CD4-positive, alpha-beta T cell treated with Interleukin-1 beta for 1 hour (primary cell): ENCODE data around the gene ACTL7A.
A peak's percentile ranks its signal among the peaks of the same experiment; 100 is the strongest.
"Not testable (repeated sequence)": the region's sequence is repeated elsewhere in the genome, so short reads cannot be mapped to it uniquely, and the experiment has no call there.

Experiments
- DNase-seq, 2 donors: peaks; one replicate each; pipeline ENCODE4 v3.0.0-alpha.2; 2020 to 2022

The ACTL7A gene

GRCh38 chr9:108880738-108881316, 18.8 kb downstream of the ACTL7A start:
- DNase-seq, result no peak

- no peak for DNase-seq
Observed at GRCh38 chr9:108882052-108882888, 20.2 kb downstream of the ACTL7A start.

GRCh38 chr9:108883085-108883484, 21.0 kb downstream of the ACTL7A start:
- DNase-seq, result no peak

- DNase-seq, result no peak
Observed at GRCh38 chr9:108884701-108885100, 22.6 kb downstream of the ACTL7A start.

- no peak for DNase-seq
Observed at GRCh38 chr9:108885643-108886348, 23.7 kb downstream of the ACTL7A start.

- DNase-seq, result not testable (repeated sequence)
Observed at GRCh38 chr9:108886594-108887271, 24.7 kb downstream of the ACTL7A start.

- no peak for DNase-seq
Observed at GRCh38 chr9:108889649-108890067, 27.6 kb downstream of the ACTL7A start.

GRCh38 chr9:108894225-108894997, 32.3 kb downstream of the ACTL7A start:
- DNase-seq, result no peak

- no peak for DNase-seq
Observed at GRCh38 chr9:108897324-108898096, 35.4 kb downstream of the ACTL7A start.

GRCh38 chr9:108899023-108899695, 37.1 kb downstream of the ACTL7A start:
- DNase-seq, result not testable (repeated sequence)

- DNase-seq, result no peak
Observed at GRCh38 chr9:108900176-108900575, 38.1 kb downstream of the ACTL7A start.

GRCh38 chr9:108903420-108904103, 41.5 kb downstream of the ACTL7A start:
- DNase-seq, result no peak

GRCh38 chr9:108904161-108904560, 42.1 kb downstream of the ACTL7A start:
- no peak for DNase-seq

GRCh38 chr9:108905494-108905893, 43.4 kb downstream of the ACTL7A start:
- no peak for DNase-seq

- DNase-seq, result no peak
Observed at GRCh38 chr9:108910402-108910801, 48.3 kb downstream of the ACTL7A start.

GRCh38 chr9:108910914-108911313, 48.8 kb downstream of the ACTL7A start:
- DNase-seq, result no peak

GRCh38 chr9:108911820-108912219, 49.8 kb downstream of the ACTL7A start:
- DNase-seq, result peak in 1 of 2 donors; percentile 21
